Fibroblast of skin of right biceps (primary cell): ENCODE data around the gene ZNF487.
"Not testable (repeated sequence)": the region's sequence is repeated elsewhere in the genome, so short reads cannot be mapped to it uniquely, and the experiment has no call there.

Experiments
- DNase-seq: peaks from one replicate; pipeline ENCODE4 v3.0.0-alpha.2; 2013

Gene ZNF487

GRCh38 chr10:43407148-43407575 is 29.7 kb upstream of the ZNF487 start:
- DNase-seq = peak; percentile 56

- peak; percentile 92 for DNase-seq
These were observed 29.2 kb upstream of the ZNF487 start for GRCh38 chr10:43407576-43408330.

- DNase-seq = no peak
These were observed 28.6 kb upstream of the ZNF487 start for GRCh38 chr10:43408331-43408709.

GRCh38 chr10:43408710-43409384 is 28.1 kb upstream of the ZNF487 start, which contains the start of gene HNRNPF:
HNRNPF (minus strand) TSS chr10:43409186; CDS start chr10:43387884, 21,302 bp downstream.
- peak; percentile 97 for DNase-seq

- peak; percentile 45 for DNase-seq
These were observed 27.4 kb upstream of the ZNF487 start for GRCh38 chr10:43409385-43410109.

- no peak for DNase-seq
These were observed 26.6 kb upstream of the ZNF487 start for GRCh38 chr10:43410345-43410744.

GRCh38 chr10:43411536-43411935 is 25.4 kb upstream of the ZNF487 start:
- no peak for DNase-seq

GRCh38 chr10:43415544-43415943 is 21.4 kb upstream of the ZNF487 start:
- DNase-seq = no peak

GRCh38 chr10:43417950-43418768 is 18.8 kb upstream of the ZNF487 start:
- DNase-seq = no peak

- DNase-seq = no peak
These were observed 16.9 kb upstream of the ZNF487 start for GRCh38 chr10:43419997-43420368.

GRCh38 chr10:43420369-43421200 is 16.3 kb upstream of the ZNF487 start:
- peak; percentile 90 for DNase-seq

GRCh38 chr10:43421201-43421507 is 15.8 kb upstream of the ZNF487 start:
- DNase-seq = no peak

GRCh38 chr10:43421519-43421918 is 15.4 kb upstream of the ZNF487 start:
- DNase-seq = no peak

- DNase-seq = not testable (repeated sequence)
These were observed 15.0 kb upstream of the ZNF487 start for GRCh38 chr10:43421944-43422343.

- DNase-seq = no peak
These were observed 12.5 kb upstream of the ZNF487 start for GRCh38 chr10:43424416-43424815.

- not testable (repeated sequence) for DNase-seq
These were observed 10.4 kb upstream of the ZNF487 start for GRCh38 chr10:43426476-43426875.

- DNase-seq = no peak
These were observed 9.6 kb upstream of the ZNF487 start for GRCh38 chr10:43427166-43427825.

GRCh38 chr10:43430926-43431663 is 5.8 kb upstream of the ZNF487 start:
- no peak for DNase-seq

- DNase-seq = no peak
These were observed 395 bp downstream of the ZNF487 start for GRCh38 chr10:43437141-43437870.
